HEK293 (cell line): ENCODE results near the gene LPIN3.

ENCODE experiments used
- CTCF ChIA-PET: fragments of 350-600 bp; formaldehyde crosslinking; extraction: SDS; loops from one replicate; lab custom pipeline; 2021; ENCODE audit warnings: antibody characterized with exemption; lab: Yijun Ruan, JAX
- POLR2A ChIA-PET: fragments of 300-600 bp; formaldehyde crosslinking; extraction: SDS; loops from one replicate; lab custom pipeline; 2020; ENCODE audit warnings: antibody characterized with exemption, inconsistent platforms; lab: Yijun Ruan, JAX
- H3K27ac ChIP-seq: fragments of 200-500 bp; sonication (Bioruptor generic); 2 replicates; pipeline ENCODE4 v1.5.1; 2014; ENCODE audit warnings: low read depth, low read length, control low read depth, inconsistent platforms; ENCODE audit errors: extremely low read depth
- H3K36me3 ChIP-seq, 2 experiments: fragments of 200-500 bp in 1 of 2; sonication (Bioruptor generic) in 1 of 2; 1 replicate in 1 of 2; 2 replicates in 1 of 2; pipeline ENCODE4 v1.5.1; 2014 to 2017; ENCODE audit warnings: inconsistent platforms in 2 of 2, low read length in 2 of 2; ENCODE audit not compliant: control insufficient read depth in 2 of 2, insufficient read depth in 1 of 2
- H3K4me1 ChIP-seq: fragments of 200-500 bp; sonication (Bioruptor generic); 2 replicates; pipeline ENCODE4 v1.5.1; 2014; ENCODE audit warnings: mild to moderate bottlenecking, low read length, inconsistent platforms; ENCODE audit not compliant: control insufficient read depth, insufficient read depth
- H3K4me3 ChIP-seq: 2 replicates; pipeline ENCODE4 v1.5.1; 2011; ENCODE audit warnings: low read depth, mild to moderate bottlenecking, control low read depth, low read length, moderate library complexity
- H3K9me3 ChIP-seq: fragments of 200-500 bp; sonication (Bioruptor generic); 2 replicates; pipeline ENCODE4 v1.5.1; 2014; ENCODE audit warnings: low read depth, low read length, inconsistent platforms; ENCODE audit not compliant: control insufficient read depth, insufficient read depth
- GLIS2 ChIP-seq: fragments of 450-650 bp; formaldehyde crosslinking; IDR thresholded peaks from 2 replicates; pipeline ENCODE4 v1.5.1; 2016; ENCODE audit warnings: missing biosample characterization, missing genetic modification characterization
- KLF17 ChIP-seq: fragments of 450-650 bp; formaldehyde crosslinking; IDR thresholded peaks from 2 replicates; pipeline ENCODE4 v1.5.1; 2016; ENCODE audit warnings: missing biosample characterization, missing genetic modification characterization
- KLF9 ChIP-seq: fragments of 450-650 bp; formaldehyde crosslinking; IDR thresholded peaks from 2 replicates; pipeline ENCODE4 v1.5.1; 2016; ENCODE audit warnings: missing biosample characterization, missing genetic modification characterization, low read depth
- SP7 ChIP-seq: fragments of 450-650 bp; formaldehyde crosslinking; IDR thresholded peaks from 2 replicates; pipeline ENCODE4 v1.5.1; 2016; ENCODE audit warnings: missing biosample characterization, missing genetic modification characterization
- YY2 ChIP-seq: fragments of 450-650 bp; formaldehyde crosslinking; IDR thresholded peaks from 2 replicates; pipeline ENCODE4 v1.5.1; 2016; ENCODE audit warnings: missing biosample characterization, missing genetic modification characterization
- ZNF112 ChIP-seq: fragments of 450-650 bp; formaldehyde crosslinking; IDR thresholded peaks from 2 replicates; pipeline ENCODE4 v1.5.0; 2017; ENCODE audit warnings: missing biosample characterization, missing genetic modification characterization
- ZNF133 ChIP-seq: fragments of 450-650 bp; formaldehyde crosslinking; IDR thresholded peaks from 2 replicates; pipeline ENCODE4 v1.5.1; 2016; ENCODE audit warnings: missing biosample characterization, missing genetic modification characterization
- ZNF138 ChIP-seq: fragments of 450-650 bp; formaldehyde crosslinking; IDR thresholded peaks from 2 replicates; pipeline ENCODE4 v1.5.1; 2016; ENCODE audit warnings: missing biosample characterization, missing genetic modification characterization, borderline replicate concordance
- ZNF169 ChIP-seq: fragments of 450-650 bp; formaldehyde crosslinking; IDR thresholded peaks from 2 replicates; pipeline ENCODE4 v1.5.1; 2016; ENCODE audit warnings: missing biosample characterization, missing genetic modification characterization
- ZNF239 ChIP-seq: fragments of 450-650 bp; formaldehyde crosslinking; IDR thresholded peaks from 2 replicates; pipeline ENCODE4 v1.5.1; 2016; ENCODE audit warnings: missing biosample characterization, missing genetic modification characterization
- ZNF433 ChIP-seq: fragments of 450-650 bp; formaldehyde crosslinking; IDR thresholded peaks from 2 replicates; pipeline ENCODE4 v1.5.1; 2016; ENCODE audit warnings: missing biosample characterization, missing genetic modification characterization, low read depth
- ZNF501 ChIP-seq: fragments of 450-650 bp; formaldehyde crosslinking; IDR thresholded peaks from 2 replicates; pipeline ENCODE4 v1.5.1; 2016; ENCODE audit warnings: missing biosample characterization, missing genetic modification characterization
- ZNF521 ChIP-seq: fragments of 450-650 bp; formaldehyde crosslinking; IDR thresholded peaks from 2 replicates; pipeline ENCODE4 v1.5.1; 2017; ENCODE audit warnings: missing biosample characterization, mild to moderate bottlenecking, missing genetic modification characterization
- ZNF600 ChIP-seq: fragments of 450-650 bp; formaldehyde crosslinking; IDR thresholded peaks from 2 replicates; pipeline ENCODE4 v1.5.1; 2016; ENCODE audit warnings: missing biosample characterization, missing genetic modification characterization
- ZNF623 ChIP-seq: fragments of 450-650 bp; formaldehyde crosslinking; IDR thresholded peaks from 2 replicates; pipeline ENCODE4 v1.5.1; 2016; ENCODE audit warnings: missing biosample characterization, missing genetic modification characterization
- ZNF654 ChIP-seq: fragments of 450-650 bp; formaldehyde crosslinking; IDR thresholded peaks from 2 replicates; pipeline ENCODE4 v1.5.1; 2016; ENCODE audit warnings: low read depth, missing biosample characterization, missing genetic modification characterization
- ZNF785 ChIP-seq: fragments of 450-650 bp; formaldehyde crosslinking; IDR thresholded peaks from 2 replicates; pipeline ENCODE4 v1.5.1; 2016; ENCODE audit warnings: missing biosample characterization, missing genetic modification characterization
- TF ChIP-seq, protein P1 (sequence below): fragments of 450-650 bp; formaldehyde crosslinking; optimal IDR thresholded peaks from 2 replicates; pipeline ENCODE3; 2016; ENCODE audit warnings: missing biosample characterization, mild to moderate bottlenecking, missing genetic modification characterization
- TF ChIP-seq, protein P2 (sequence below): fragments of 450-650 bp; formaldehyde crosslinking; IDR thresholded peaks from 2 replicates; pipeline ENCODE4 v1.5.1; 2016; ENCODE audit warnings: missing biosample characterization, missing genetic modification characterization
- TF ChIP-seq, protein P3 (sequence below): fragments of 450-650 bp; formaldehyde crosslinking; IDR thresholded peaks from 2 replicates; pipeline ENCODE4 v1.5.1; 2016; ENCODE audit warnings: missing biosample characterization, missing genetic modification characterization
- TF ChIP-seq, protein P4 (sequence below): fragments of 450-650 bp; formaldehyde crosslinking; IDR thresholded peaks from 2 replicates; pipeline ENCODE4; 2016; ENCODE audit warnings: missing biosample characterization, missing genetic modification characterization

Gene LPIN3

GRCh38 chr20:41364236-41364855, 23.7 kb downstream of the LPIN3 start:
- Histone ChIP-seq H3K9me3 (no peaks in the 10 kb centered on the region), H3K4me3 (no peak overlapping the region), H3K4me1 (no peaks in the 10 kb centered on the region), H3K27ac (no peak overlapping the region), H3K36me3 (peaks cover 0 to 46% of the 10 kb centered on the region in 2 experiments; a peak in 1 of 3 replicates)
- POLR2A ChIA-PET: no interaction called here
- CTCF ChIA-PET: interaction anchor here (0.6 to 1.1 kb wide), 3 partner anchors 11 to 229 kb away, joined by 3 read pairs; no protein-coding TSS in a partner anchor
- TF ChIP-seq, protein P1, sequence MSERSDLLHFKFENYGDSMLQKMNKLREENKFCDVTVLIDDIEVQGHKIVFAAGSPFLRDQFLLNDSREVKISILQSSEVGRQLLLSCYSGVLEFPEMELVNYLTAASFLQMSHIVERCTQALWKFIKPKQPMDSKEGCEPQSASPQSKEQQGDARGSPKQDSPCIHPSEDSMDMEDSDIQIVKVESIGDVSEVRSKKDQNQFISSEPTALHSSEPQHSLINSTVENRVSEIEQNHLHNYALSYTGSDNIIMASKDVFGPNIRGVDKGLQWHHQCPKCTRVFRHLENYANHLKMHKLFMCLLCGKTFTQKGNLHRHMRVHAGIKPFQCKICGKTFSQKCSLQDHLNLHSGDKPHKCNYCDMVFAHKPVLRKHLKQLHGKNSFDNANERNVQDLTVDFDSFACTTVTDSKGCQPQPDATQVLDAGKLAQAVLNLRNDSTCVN: no peak
- no peak for TF ChIP-seq YY2 (tag by site-specific recombination)
- TF ChIP-seq, protein P2, sequence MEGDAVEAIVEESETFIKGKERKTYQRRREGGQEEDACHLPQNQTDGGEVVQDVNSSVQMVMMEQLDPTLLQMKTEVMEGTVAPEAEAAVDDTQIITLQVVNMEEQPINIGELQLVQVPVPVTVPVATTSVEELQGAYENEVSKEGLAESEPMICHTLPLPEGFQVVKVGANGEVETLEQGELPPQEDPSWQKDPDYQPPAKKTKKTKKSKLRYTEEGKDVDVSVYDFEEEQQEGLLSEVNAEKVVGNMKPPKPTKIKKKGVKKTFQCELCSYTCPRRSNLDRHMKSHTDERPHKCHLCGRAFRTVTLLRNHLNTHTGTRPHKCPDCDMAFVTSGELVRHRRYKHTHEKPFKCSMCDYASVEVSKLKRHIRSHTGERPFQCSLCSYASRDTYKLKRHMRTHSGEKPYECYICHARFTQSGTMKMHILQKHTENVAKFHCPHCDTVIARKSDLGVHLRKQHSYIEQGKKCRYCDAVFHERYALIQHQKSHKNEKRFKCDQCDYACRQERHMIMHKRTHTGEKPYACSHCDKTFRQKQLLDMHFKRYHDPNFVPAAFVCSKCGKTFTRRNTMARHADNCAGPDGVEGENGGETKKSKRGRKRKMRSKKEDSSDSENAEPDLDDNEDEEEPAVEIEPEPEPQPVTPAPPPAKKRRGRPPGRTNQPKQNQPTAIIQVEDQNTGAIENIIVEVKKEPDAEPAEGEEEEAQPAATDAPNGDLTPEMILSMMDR: peak; percentile 37; the same call in 1 of the 2 replicates
- TF ChIP-seq ZNF521 (tag by site-specific recombination): no peak
- TF ChIP-seq, protein P3, sequence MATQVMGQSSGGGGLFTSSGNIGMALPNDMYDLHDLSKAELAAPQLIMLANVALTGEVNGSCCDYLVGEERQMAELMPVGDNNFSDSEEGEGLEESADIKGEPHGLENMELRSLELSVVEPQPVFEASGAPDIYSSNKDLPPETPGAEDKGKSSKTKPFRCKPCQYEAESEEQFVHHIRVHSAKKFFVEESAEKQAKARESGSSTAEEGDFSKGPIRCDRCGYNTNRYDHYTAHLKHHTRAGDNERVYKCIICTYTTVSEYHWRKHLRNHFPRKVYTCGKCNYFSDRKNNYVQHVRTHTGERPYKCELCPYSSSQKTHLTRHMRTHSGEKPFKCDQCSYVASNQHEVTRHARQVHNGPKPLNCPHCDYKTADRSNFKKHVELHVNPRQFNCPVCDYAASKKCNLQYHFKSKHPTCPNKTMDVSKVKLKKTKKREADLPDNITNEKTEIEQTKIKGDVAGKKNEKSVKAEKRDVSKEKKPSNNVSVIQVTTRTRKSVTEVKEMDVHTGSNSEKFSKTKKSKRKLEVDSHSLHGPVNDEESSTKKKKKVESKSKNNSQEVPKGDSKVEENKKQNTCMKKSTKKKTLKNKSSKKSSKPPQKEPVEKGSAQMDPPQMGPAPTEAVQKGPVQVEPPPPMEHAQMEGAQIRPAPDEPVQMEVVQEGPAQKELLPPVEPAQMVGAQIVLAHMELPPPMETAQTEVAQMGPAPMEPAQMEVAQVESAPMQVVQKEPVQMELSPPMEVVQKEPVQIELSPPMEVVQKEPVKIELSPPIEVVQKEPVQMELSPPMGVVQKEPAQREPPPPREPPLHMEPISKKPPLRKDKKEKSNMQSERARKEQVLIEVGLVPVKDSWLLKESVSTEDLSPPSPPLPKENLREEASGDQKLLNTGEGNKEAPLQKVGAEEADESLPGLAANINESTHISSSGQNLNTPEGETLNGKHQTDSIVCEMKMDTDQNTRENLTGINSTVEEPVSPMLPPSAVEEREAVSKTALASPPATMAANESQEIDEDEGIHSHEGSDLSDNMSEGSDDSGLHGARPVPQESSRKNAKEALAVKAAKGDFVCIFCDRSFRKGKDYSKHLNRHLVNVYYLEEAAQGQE: no peak
- TF ChIP-seq ZNF600 (tag by site-specific recombination): peak; percentile 45
- TF ChIP-seq ZNF501 (tag by site-specific recombination): no peak
- TF ChIP-seq ZNF133: no peak
- TF ChIP-seq ZNF623: no peak
- TF ChIP-seq ZNF433 (tag by site-specific recombination): no peak
- no peak for TF ChIP-seq SP7 (tag by site-specific recombination)
- TF ChIP-seq ZNF112 (tag by site-specific recombination): no peak
- no peak for TF ChIP-seq ZNF169 (tag by site-specific recombination)
- TF ChIP-seq GLIS2: 0 out of 2 replicates have a peak, but pooled peaks have one; percentile 23
- TF ChIP-seq, protein P4, sequence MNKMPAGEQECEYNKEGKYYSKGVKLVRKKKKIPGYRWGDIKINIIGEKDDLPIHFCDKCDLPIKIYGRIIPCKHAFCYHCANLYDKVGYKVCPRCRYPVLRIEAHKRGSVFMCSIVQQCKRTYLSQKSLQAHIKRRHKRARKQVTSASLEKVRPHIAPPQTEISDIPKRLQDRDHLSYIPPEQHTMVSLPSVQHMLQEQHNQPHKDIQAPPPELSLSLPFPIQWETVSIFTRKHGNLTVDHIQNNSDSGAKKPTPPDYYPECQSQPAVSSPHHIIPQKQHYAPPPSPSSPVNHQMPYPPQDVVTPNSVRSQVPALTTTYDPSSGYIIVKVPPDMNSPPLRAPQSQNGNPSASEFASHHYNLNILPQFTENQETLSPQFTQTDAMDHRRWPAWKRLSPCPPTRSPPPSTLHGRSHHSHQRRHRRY (tag by site-specific recombination): no peak
- TF ChIP-seq ZNF138 (tag by site-specific recombination): no peak
- TF ChIP-seq ZNF654 (tag by site-specific recombination): no peak
- no peak for TF ChIP-seq ZNF785 (tag by site-specific recombination)
- no peak for TF ChIP-seq KLF9 (tag by site-specific recombination)
- no peak for TF ChIP-seq KLF17 (tag by site-specific recombination)
- TF ChIP-seq ZNF239 (tag by site-specific recombination): no peak
